ENCODE data around the gene FOXJ1.

DNA sequence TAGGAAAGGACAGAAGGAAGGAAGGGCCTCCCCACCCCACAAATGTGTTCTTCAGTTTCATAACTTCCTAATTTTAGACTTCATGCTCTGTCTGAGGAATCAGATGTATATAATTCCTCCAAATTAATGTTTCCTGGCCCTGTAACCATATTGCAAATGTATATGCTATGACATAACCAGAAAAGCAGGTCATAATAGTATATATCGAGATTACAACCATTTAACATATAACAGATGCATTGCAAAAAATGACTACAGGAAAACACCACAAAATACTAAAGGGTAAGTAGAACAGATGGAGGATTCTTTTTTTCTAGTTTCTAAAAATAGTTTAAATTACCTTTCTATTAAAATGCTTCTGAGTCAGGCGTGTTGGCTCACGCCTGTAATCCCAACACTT lies 34.3 kb downstream of the FOXJ1 start:
- no peak for TF ChIP-seq GATA3 (IDR thresholded peaks at IDR 0.05; ENCODE audit: low read depth, low read length)
- no peak for TF ChIP-seq GATA2 (IDR thresholded peaks at IDR 0.05; ENCODE audit: low read depth, low read length)

Measured in SH-SY5Y (cell line).